ENCODE data around the gene TBC1D14.

The TBC1D14 gene

GRCh38 chr4:6893449-6894085 is 16.1 kb upstream of the TBC1D14 start:
- no CpG with 5 or more reads among the region's 7 CpGs for WGBS (ENCODE audit: extremely low coverage, insufficient coverage, insufficient read length)
- Histone ChIP-seq H4K12ac (ENCODE audit: low read depth, low read length) (no peak overlapping the region), H3K27ac (ENCODE audit: low read depth, low read length) (no peak overlapping the region), H3K23ac (ENCODE audit: low read length) (no peak overlapping the region), H3K4me2 (ENCODE audit: low read length) (no peak overlapping the region), H2AFZ (ENCODE audit: insufficient read depth, low read length, poor library complexity) (no peak overlapping the region), H2BK120ac (ENCODE audit: insufficient read depth, low read length, poor library complexity) (no peak overlapping the region), H2BK5ac (ENCODE audit: low read depth, low read length, poor library complexity) (no peak overlapping the region), H2BK12ac (ENCODE audit: low read length) (no peak overlapping the region), H4K91ac (ENCODE audit: low read depth, low read length) (no peak overlapping the region), H3K14ac (ENCODE audit: low read length) (no peak overlapping the region), H3K4ac (ENCODE audit: low read depth, low read length) (no peak overlapping the region), H3K4me1 (ENCODE audit: control insufficient read depth in 1 of 2, insufficient read depth in 2 of 2, low read length in 2 of 2) (no peaks in the 10 kb centered on the region), H3K79me1 (ENCODE audit: low read length) (no peaks in the 10 kb centered on the region), H2AK5ac (ENCODE audit: low read length) (no peak overlapping the region), H3K27me3 (ENCODE audit: insufficient read depth, low read length) (no peaks in the 10 kb centered on the region), H3K18ac (ENCODE audit: low read length) (no peak overlapping the region), H3K4me3 (ENCODE audit: low read depth, low read length) (no peak overlapping the region), H3K79me2 (ENCODE audit: control insufficient read depth, insufficient read depth, low read length, poor library complexity) (no peaks in the 10 kb centered on the region), H3K36me3 (ENCODE audit: control insufficient read depth in 1 of 2, insufficient read depth in 2 of 2, low read length in 2 of 2) (no peaks in the 10 kb centered on the region), H4K8ac (ENCODE audit: low read depth, low read length) (no peak overlapping the region), H3K9me3 (ENCODE audit: insufficient read depth, low read depth, low read length) (peaks cover 4% of the 10 kb centered on the region), H3K9ac (ENCODE audit: low read length) (no peak overlapping the region)
- no peak for DNase-seq

- Histone ChIP-seq H4K12ac (ENCODE audit: low read depth, low read length) (no peak overlapping the region), H3K4me2 (ENCODE audit: low read length) (no peak overlapping the region), H2BK120ac (ENCODE audit: insufficient read depth, low read length, poor library complexity) (no peak overlapping the region), H4K8ac (ENCODE audit: low read depth, low read length) (no peak overlapping the region), H3K9me3 (ENCODE audit: insufficient read depth, low read depth, low read length) (peaks cover 2% of the 10 kb centered on the region), H2BK5ac (ENCODE audit: low read depth, low read length, poor library complexity) (no peak overlapping the region), H3K4me3 (ENCODE audit: low read depth, low read length) (no peak overlapping the region), H2AFZ (ENCODE audit: insufficient read depth, low read length, poor library complexity) (no peak overlapping the region), H2AK5ac (ENCODE audit: low read length) (no peak overlapping the region), H3K27me3 (ENCODE audit: insufficient read depth, low read length) (no peaks in the 10 kb centered on the region), H3K36me3 (ENCODE audit: control insufficient read depth in 1 of 2, insufficient read depth in 2 of 2, low read length in 2 of 2) (no peaks in the 10 kb centered on the region), H3K4me1 (ENCODE audit: control insufficient read depth in 1 of 2, insufficient read depth in 2 of 2, low read length in 2 of 2) (no peaks in the 10 kb centered on the region), H2BK12ac (ENCODE audit: low read length) (no peak overlapping the region), H3K23ac (ENCODE audit: low read length) (no peak overlapping the region), H4K91ac (ENCODE audit: low read depth, low read length) (no peak overlapping the region), H3K14ac (ENCODE audit: low read length) (no peak overlapping the region), H3K9ac (ENCODE audit: low read length) (no peak overlapping the region), H3K18ac (ENCODE audit: low read length) (no peak overlapping the region), H3K79me1 (ENCODE audit: low read length) (no peaks in the 10 kb centered on the region), H3K79me2 (ENCODE audit: control insufficient read depth, insufficient read depth, low read length, poor library complexity) (no peaks in the 10 kb centered on the region), H3K4ac (ENCODE audit: low read depth, low read length) (no peak overlapping the region), H3K27ac (ENCODE audit: low read depth, low read length) (no peak overlapping the region)
- no CpG with 5 or more reads among the region's 3 CpGs for WGBS (ENCODE audit: extremely low coverage, insufficient coverage, insufficient read length)
- DNase-seq, result no peak
These were observed 15.5 kb upstream of the TBC1D14 start for GRCh38 chr4:6894086-6894478.

- Histone ChIP-seq H2BK12ac (ENCODE audit: low read length) (no peak overlapping the region), H3K4me3 (ENCODE audit: low read depth, low read length) (no peak overlapping the region), H3K14ac (ENCODE audit: low read length) (no peak overlapping the region), H3K27ac (ENCODE audit: low read depth, low read length) (no peak overlapping the region), H3K79me1 (ENCODE audit: low read length) (no peaks in the 10 kb centered on the region), H3K27me3 (ENCODE audit: insufficient read depth, low read length) (no peaks in the 10 kb centered on the region), H2BK5ac (ENCODE audit: low read depth, low read length, poor library complexity) (no peak overlapping the region), H4K12ac (ENCODE audit: low read depth, low read length) (no peak overlapping the region), H3K4me1 (ENCODE audit: control insufficient read depth in 1 of 2, insufficient read depth in 2 of 2, low read length in 2 of 2) (no peaks in the 10 kb centered on the region), H3K79me2 (ENCODE audit: control insufficient read depth, insufficient read depth, low read length, poor library complexity) (no peaks in the 10 kb centered on the region), H2BK120ac (ENCODE audit: insufficient read depth, low read length, poor library complexity) (no peak overlapping the region), H3K18ac (ENCODE audit: low read length) (no peak overlapping the region), H4K8ac (ENCODE audit: low read depth, low read length) (no peak overlapping the region), H3K4ac (ENCODE audit: low read depth, low read length) (no peak overlapping the region), H3K36me3 (ENCODE audit: control insufficient read depth in 1 of 2, insufficient read depth in 2 of 2, low read length in 2 of 2) (no peaks in the 10 kb centered on the region), H3K9me3 (ENCODE audit: insufficient read depth, low read depth, low read length) (peaks cover under 1% of the 10 kb centered on the region), H3K23ac (ENCODE audit: low read length) (no peak overlapping the region), H2AFZ (ENCODE audit: insufficient read depth, low read length, poor library complexity) (no peak overlapping the region), H2AK5ac (ENCODE audit: low read length) (no peak overlapping the region), H3K4me2 (ENCODE audit: low read length) (no peak overlapping the region), H4K91ac (ENCODE audit: low read depth, low read length) (no peak overlapping the region), H3K9ac (ENCODE audit: low read length) (no peak overlapping the region)
- DNase-seq, result no peak
- WGBS (ENCODE audit: extremely low coverage, insufficient coverage, insufficient read length), result no CpG with 5 or more reads among the region's 29 CpGs
These were observed 14.8 kb upstream of the TBC1D14 start for GRCh38 chr4:6894528-6895498.

- Histone ChIP-seq H3K79me1 (ENCODE audit: low read length) (no peaks in the 10 kb centered on the region), H3K23ac (ENCODE audit: low read length) (no peak overlapping the region), H3K27ac (ENCODE audit: low read depth, low read length) (no peak overlapping the region), H2BK12ac (ENCODE audit: low read length) (no peak overlapping the region), H3K4me1 (ENCODE audit: control insufficient read depth in 1 of 2, insufficient read depth in 2 of 2, low read length in 2 of 2) (no peaks in the 10 kb centered on the region), H3K9ac (ENCODE audit: low read length) (no peak overlapping the region), H4K91ac (ENCODE audit: low read depth, low read length) (no peak overlapping the region), H2BK120ac (ENCODE audit: insufficient read depth, low read length, poor library complexity) (no peak overlapping the region), H3K18ac (ENCODE audit: low read length) (no peak overlapping the region), H3K79me2 (ENCODE audit: control insufficient read depth, insufficient read depth, low read length, poor library complexity) (no peaks in the 10 kb centered on the region), H4K12ac (ENCODE audit: low read depth, low read length) (no peak overlapping the region), H4K8ac (ENCODE audit: low read depth, low read length) (no peak overlapping the region), H3K4ac (ENCODE audit: low read depth, low read length) (no peak overlapping the region), H3K14ac (ENCODE audit: low read length) (no peak overlapping the region), H3K9me3 (ENCODE audit: insufficient read depth, low read depth, low read length) (no peaks in the 10 kb centered on the region), H3K4me3 (ENCODE audit: low read depth, low read length) (no peak overlapping the region), H2BK5ac (ENCODE audit: low read depth, low read length, poor library complexity) (no peak overlapping the region), H3K27me3 (ENCODE audit: insufficient read depth, low read length) (no peaks in the 10 kb centered on the region), H3K4me2 (ENCODE audit: low read length) (no peak overlapping the region), H2AFZ (ENCODE audit: insufficient read depth, low read length, poor library complexity) (no peak overlapping the region), H3K36me3 (ENCODE audit: control insufficient read depth in 1 of 2, insufficient read depth in 2 of 2, low read length in 2 of 2) (no peaks in the 10 kb centered on the region), H2AK5ac (ENCODE audit: low read length) (no peak overlapping the region)
- DNase-seq, result no peak
- no CpG with 5 or more reads among the region's 5 CpGs for WGBS (ENCODE audit: extremely low coverage, insufficient coverage, insufficient read length)
These were observed 13.6 kb upstream of the TBC1D14 start for GRCh38 chr4:6896035-6896434.

Measured in trophoblast cell (in vitro differentiated cells and primary cell).